Heart right ventricle (tissue), 16 donors: ENCODE data around the gene SEC61A1. TPM values are rescaled to one million over a fixed set of nuclear protein-coding genes. Genes with fewer than 3 reads are reported as not detected.

Experiments used
- ATAC-seq, 8 donors: fragments of 200-7000 bp; cut with Tn5 transposase; one replicate each; pipeline ENCODE4 v1.9.1; 2020; ENCODE audit warnings: mild to moderate bottlenecking in 8 of 8, moderate library complexity in 8 of 8, moderate number of reproducible peaks in 1 of 8
- DNase-seq, 2 donors: peaks; one replicate each; pipeline ENCODE4 v3.0.0-alpha.2; 2020
- H3K27ac ChIP-seq, 10 donors: fragments of 200-600 bp; sonication (generic) in 2 of 10; one replicate each; pipeline versions ENCODE4 v1.5.0 to v1.8.0; 2020 to 2022; ENCODE audit warnings: mild to moderate bottlenecking in 3 of 10
- H3K27me3 ChIP-seq, 7 donors: fragments of 200-600 bp; one replicate each; pipeline ENCODE4 v1.8.0; 2021 to 2022; ENCODE audit warnings: mild to moderate bottlenecking in 2 of 7
- H3K36me3 ChIP-seq, 9 donors: fragments of 200-600 bp; sonication (generic) in 1 of 9; one replicate each; pipeline versions ENCODE4 v1.5.0 to v1.8.0; 2020 to 2022; ENCODE audit warnings: mild to moderate bottlenecking in 2 of 9
- H3K4me1 ChIP-seq, 9 donors: fragments of 200-600 bp; sonication (generic) in 1 of 9; one replicate each; pipeline versions ENCODE4 v1.5.0 to v1.8.0; 2020 to 2022; ENCODE audit warnings: mild to moderate bottlenecking in 4 of 9
- H3K4me3 ChIP-seq, 10 donors: fragments of 200-600 bp; sonication (generic) in 2 of 10; one replicate each; pipeline versions ENCODE4 v1.5.0 to v1.8.0; 2020 to 2022; ENCODE audit warnings: mild to moderate bottlenecking in 7 of 10, moderate library complexity in 2 of 10
- H3K9me3 ChIP-seq, 11 donors: fragments of 200-600 bp in 10 of 11; sonication (generic) in 2 of 11; one replicate each; pipeline versions ENCODE4 v1.5.0 to v1.8.0; 2013 to 2022; ENCODE audit warnings: mild to moderate bottlenecking in 2 of 11, control low read depth in 1 of 11, moderate library complexity in 1 of 11
- WGBS, 2 donors: extraction: QIAGEN DNeasy Blood & Tissue Kit; methylation state at CpG; one replicate each; pipeline ENCODE4 v1.1.7; 2013; ENCODE audit warnings: inconsistent platforms in 1 of 2; 5-methylcytosine and 5-hydroxymethylcytosine counted together
- intact Hi-C, 10 donors: fragments of 100-400 bp; cut with DNase I; formaldehyde crosslinking; loops; one replicate each; pipeline versions ENCODE4 v1.11.1 to v1.14.2; 2022
- polyA plus RNA-seq, 2 donors: library from polyadenylated mRNA; stranded (reverse); fragments of 200-250 nt; gene quantifications; one replicate each; pipeline ENCODE4 v1.2.3, GENCODE V29; 2013
- total RNA-seq, 10 donors: library from RNA; stranded (reverse); fragmentation: NEBNext Ultra II Directional in 3 of 10; extraction: Animal tissue kit (Norgen Biotek cat#: 25700) in 3 of 10; gene quantifications; one replicate each; pipeline versions ENCODE4 v1.2.1 to v1.2.4, GENCODE V29; 2021 to 2023
- TF ChIP-seq, protein P1 (sequence below), 9 donors: fragments of 200-600 bp; sonication (generic) in 2 of 9; IDR thresholded peaks; one replicate each; pipeline versions ENCODE4 v1.5.0 to v1.8.0; 2021 to 2022; ENCODE audit warnings: antibody characterized with exemption in 9 of 9, mild to moderate bottlenecking in 5 of 9, moderate library complexity in 1 of 9
- donor health status: Arrhythmogenic right ventricular cardiomyopathy.
- donor health status: ischemic (EF 13 %, LVEDD 7.1; RV severe dilation, severe dysfunction).
- donor health status: healthy with polysubstance abuse.
- donor health status: DM: no; HTN: yes; CAD: no.
- donor health status: DM: no; HTN: no; CAD: no.
- donor health status: ischemic (EF 25% LVEDD 6.9; RV normal size, moderate dysfunction).
- donor health status: ischemic (EF 25% LVEDD 5.7; RV mildly dilated, moderate dysfunction).
- donor health status: healthy.
- donor health status: DM: yes; HTN: yes; CAD: no.
- donor health status: Ischemic cardiomyopathy.
- donor health status: ischemic (EF 35%, LVEDD 5.7; RV mildly dilated, moderate dysfunction).
- donor health status: nonischemic (EF 11% LVEDD 7.7; RV severe dilation, severe dysfunction).
- donor health status: DM: yes; HTN: yes; CAD: no.
- donor health status: PGD.
- donor health status: ischemic (EF 29% LVEDD 5.4; RV normal size, mild dysfunction).
- donor health status: nonischemic (EF 23%, LVEDD 6.1; RV moderate dilation, normal function).

The SEC61A1 gene
- total and polyA plus RNA-seq, 12 donors, result 41.0 to 131 (median 62.1) TPM

DNA sequence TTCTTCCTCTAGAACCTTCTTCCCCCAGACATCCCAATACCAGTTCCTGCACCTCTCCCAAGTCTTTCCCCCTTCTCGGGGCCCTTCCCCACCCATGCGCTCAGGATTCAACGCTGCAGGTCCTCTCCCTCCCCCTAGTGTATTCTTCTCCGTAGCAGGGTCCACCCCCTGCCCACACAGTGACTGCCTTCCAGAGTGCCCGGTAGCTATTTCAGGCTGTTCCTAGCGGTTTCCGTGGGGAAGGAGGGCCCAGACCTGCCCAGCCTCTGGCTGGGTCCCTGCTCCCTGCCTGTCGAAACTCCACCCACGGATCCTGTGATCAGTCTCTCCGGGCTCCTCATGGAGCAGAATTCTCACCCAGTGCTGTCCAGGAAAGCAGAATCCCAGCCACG is 45.2 kb upstream of the SEC61A1 start:
- H3K36me3 ChIP-seq, result no peaks in the 10 kb centered on the region
- H3K9me3 ChIP-seq, result no peaks in the 10 kb centered on the region
- DNase-seq (no peak), ATAC-seq (peak in 6 of 8 donors; percentile 36 to 59 (median 44))
- intact Hi-C loops, result no loop called here
- H3K27ac ChIP-seq, result no peak overlapping the region
- peak overlapping the region in 1 of 10 donors; percentile 17 for H3K4me3 ChIP-seq
- H3K4me1 ChIP-seq, result peaks cover 0 to 8% (median 0%) of the 10 kb centered on the region in 9 donors
- 32 to 36% methylated on average over 11 of the region's 11 CpGs for WGBS, 2 donors
- TF ChIP-seq, protein P1, sequence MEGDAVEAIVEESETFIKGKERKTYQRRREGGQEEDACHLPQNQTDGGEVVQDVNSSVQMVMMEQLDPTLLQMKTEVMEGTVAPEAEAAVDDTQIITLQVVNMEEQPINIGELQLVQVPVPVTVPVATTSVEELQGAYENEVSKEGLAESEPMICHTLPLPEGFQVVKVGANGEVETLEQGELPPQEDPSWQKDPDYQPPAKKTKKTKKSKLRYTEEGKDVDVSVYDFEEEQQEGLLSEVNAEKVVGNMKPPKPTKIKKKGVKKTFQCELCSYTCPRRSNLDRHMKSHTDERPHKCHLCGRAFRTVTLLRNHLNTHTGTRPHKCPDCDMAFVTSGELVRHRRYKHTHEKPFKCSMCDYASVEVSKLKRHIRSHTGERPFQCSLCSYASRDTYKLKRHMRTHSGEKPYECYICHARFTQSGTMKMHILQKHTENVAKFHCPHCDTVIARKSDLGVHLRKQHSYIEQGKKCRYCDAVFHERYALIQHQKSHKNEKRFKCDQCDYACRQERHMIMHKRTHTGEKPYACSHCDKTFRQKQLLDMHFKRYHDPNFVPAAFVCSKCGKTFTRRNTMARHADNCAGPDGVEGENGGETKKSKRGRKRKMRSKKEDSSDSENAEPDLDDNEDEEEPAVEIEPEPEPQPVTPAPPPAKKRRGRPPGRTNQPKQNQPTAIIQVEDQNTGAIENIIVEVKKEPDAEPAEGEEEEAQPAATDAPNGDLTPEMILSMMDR (IDR thresholded peaks at IDR 0.05), result no peak
- peaks cover 0 to 24% (median 18%) of the 10 kb centered on the region in 7 donors for H3K27me3 ChIP-seq

- no peak for ATAC-seq
- Histone ChIP-seq H3K27ac (no peak overlapping the region), H3K27me3 (peaks cover 0 to 25% (median 18%) of the 10 kb centered on the region in 7 donors), H3K36me3 (no peaks in the 10 kb centered on the region), H3K9me3 (no peaks in the 10 kb centered on the region), H3K4me1 (peaks cover 0 to 8% (median 0%) of the 10 kb centered on the region in 9 donors), H3K4me3 (no peak overlapping the region)
- TF ChIP-seq, protein P1 (IDR thresholded peaks at IDR 0.05), result no peak
- intact Hi-C loops, result no loop called here
- no peak for DNase-seq
- 94 to 97% methylated on average over 12 of the region's 12 CpGs for WGBS, 2 donors
These were observed 42.0 kb upstream of the SEC61A1 start for GRCh38 chr3:128009952-128010846.

DNA sequence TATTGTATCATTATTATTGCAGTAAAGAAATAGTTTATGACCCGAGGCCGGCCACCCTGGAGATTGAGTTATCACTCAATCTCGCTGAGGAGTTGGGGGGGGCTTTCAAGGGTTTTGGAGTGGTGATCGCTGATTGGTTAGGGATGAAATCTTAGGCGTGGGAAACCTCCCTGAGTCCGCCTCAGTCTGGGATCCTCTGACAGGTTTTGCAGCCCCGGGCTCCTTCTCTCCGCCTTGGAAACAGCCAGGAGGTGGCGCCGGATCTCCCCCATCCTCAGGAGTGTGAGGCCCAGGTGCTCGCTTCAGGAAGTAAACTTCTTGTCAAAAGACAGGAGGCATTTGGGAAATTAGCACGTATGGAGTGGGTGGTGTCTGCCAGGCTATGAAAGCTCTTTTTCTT is 41.1 kb upstream of the SEC61A1 start:
- Histone ChIP-seq H3K27ac (no peak overlapping the region), H3K27me3 (peaks cover 0 to 22% (median 16%) of the 10 kb centered on the region in 7 donors), H3K9me3 (no peaks in the 10 kb centered on the region), H3K4me1 (peaks cover 0 to 8% (median 0%) of the 10 kb centered on the region in 9 donors), H3K4me3 (no peak overlapping the region), H3K36me3 (no peaks in the 10 kb centered on the region)
- WGBS, 2 donors, result 11% methylated on average over 12 of the region's 12 CpGs
- no peak for ATAC-seq
- TF ChIP-seq, protein P1 (IDR thresholded peaks at IDR 0.05), result peak in 5 of 9 donors; percentile 22 to 41 (median 29)
- intact Hi-C loops, result no loop called here
- no peak for DNase-seq

DNA sequence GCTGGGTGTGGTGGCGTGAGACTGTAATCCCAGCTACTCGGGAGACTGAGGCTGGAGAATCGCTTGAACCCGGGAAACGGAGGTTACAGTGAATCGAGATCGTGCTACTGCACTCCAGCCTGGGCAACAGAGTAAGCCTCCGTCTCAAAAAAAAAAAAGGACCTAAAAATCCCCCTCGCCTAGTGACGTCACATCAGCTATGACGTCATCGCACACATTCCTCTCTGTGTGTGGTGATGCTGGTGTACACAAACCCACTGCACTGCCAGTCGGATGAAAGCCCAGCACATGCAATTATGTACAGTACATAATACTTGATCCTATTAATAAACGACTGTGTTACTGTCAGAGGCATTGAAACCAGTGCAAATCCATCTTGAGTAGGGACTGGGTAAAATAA is 40.2 kb upstream of the SEC61A1 start:
- H3K27me3 ChIP-seq, result peaks cover 0 to 17% (median 9%) of the 10 kb centered on the region in 7 donors
- TF ChIP-seq, protein P1 (IDR thresholded peaks at IDR 0.05), result no peak
- no peak overlapping the region for H3K4me3 ChIP-seq
- peaks cover 0 to 3% (median 0%) of the 10 kb centered on the region in 9 donors for H3K4me1 ChIP-seq
- H3K36me3 ChIP-seq, result no peaks in the 10 kb centered on the region
- no peak for ATAC-seq
- no peak for DNase-seq
- no peaks in the 10 kb centered on the region for H3K9me3 ChIP-seq
- intact Hi-C loops, result no loop called here
- 89 to 93% methylated on average over 14 of the region's 14 CpGs for WGBS, 2 donors
- H3K27ac ChIP-seq, result no peak overlapping the region
